Sigmoid colon (tissue), 7 donors: Measurements from ENCODE around the gene NT5C3A. TPM values are rescaled to one million over a fixed set of nuclear protein-coding genes. Genes with fewer than 3 reads are reported as not detected.

Experiments used
- DNase-seq: peaks from one replicate; pipeline ENCODE4 v3.0.0-alpha.2; 2019
- H3K27ac ChIP-seq, 4 donors: fragments of 200-600 bp; sonication (generic); one replicate each; pipeline ENCODE4 v1.5.1; 2016 to 2019; ENCODE audit warnings: mild to moderate bottlenecking in 1 of 4
- H3K27me3 ChIP-seq, 3 donors: fragments of 200-600 bp; sonication (generic); one replicate each; pipeline ENCODE4 v1.5.1; 2019; ENCODE audit warnings: mild to moderate bottlenecking in 1 of 3
- H3K36me3 ChIP-seq, 4 donors: fragments of 200-600 bp; sonication (generic); one replicate each; pipeline ENCODE4 v1.5.1; 2016 to 2019
- H3K4me1 ChIP-seq, 4 donors: fragments of 200-600 bp; sonication (generic); one replicate each; pipeline ENCODE4 v1.5.1; 2017 to 2019
- H3K4me3 ChIP-seq, 4 donors: fragments of 200-600 bp; sonication (generic); one replicate each; pipeline ENCODE4 v1.5.1; 2017 to 2019; ENCODE audit warnings: mild to moderate bottlenecking in 2 of 4, moderate library complexity in 1 of 4
- H3K9me3 ChIP-seq, 4 donors: fragments of 200-600 bp in 3 of 4; sonication (generic) in 3 of 4; one replicate each; pipeline versions ENCODE4 v1.5.1 to v1.6.1; 2013 to 2019
- EP300 ChIP-seq, 4 donors: sonication (generic); formaldehyde crosslinking; IDR thresholded peaks; one replicate each; pipeline ENCODE4 v1.6.1; 2017; ENCODE audit warnings: antibody characterized with exemption in 4 of 4
- POLR2A ChIP-seq, 2 donors: fragments of 450-650 bp; IDR thresholded peaks; one replicate each; pipeline ENCODE4 v1.6.1; 2016; ENCODE audit warnings: antibody characterized with exemption in 2 of 2, mild to moderate bottlenecking in 2 of 2, moderate library complexity in 2 of 2
- POLR2AphosphoS5 ChIP-seq, 4 donors: sonication (generic); formaldehyde crosslinking; IDR thresholded peaks; one replicate each; pipeline ENCODE4 v1.6.1; 2017; ENCODE audit warnings: antibody characterized with exemption in 4 of 4
- WGBS, 2 donors: extraction: QIAGEN DNeasy Blood & Tissue Kit; methylation state at CpG; one replicate each; pipeline ENCODE4 v1.1.7; 2013; 5-methylcytosine and 5-hydroxymethylcytosine counted together
- intact Hi-C: fragments of 100-400 bp; cut with DNase I; formaldehyde crosslinking; loops from one replicate; pipeline ENCODE4 v1.15.1; 2023
- polyA plus RNA-seq, 3 donors: library from polyadenylated mRNA; stranded (reverse); fragments of 200-250 nt; gene quantifications; one replicate each; pipeline ENCODE4 v1.2.3, GENCODE V29; 2013
- total RNA-seq, 4 donors: library from RNA; depleted of rRNA; stranded (reverse); fragments of >200 nt; gene quantifications; one replicate each; pipeline ENCODE4 v1.1.0, GENCODE V29; 2016
- TF ChIP-seq, protein P1 (sequence below), 4 experiments: fragments of 450-650 bp in 3 of 4; fragments of 200-600 bp in 1 of 4; IDR thresholded peaks; one replicate each; pipeline ENCODE4 v1.5.1; 2016 to 2019; ENCODE audit warnings: antibody characterized with exemption in 4 of 4, mild to moderate bottlenecking in 3 of 4, moderate library complexity in 2 of 4
- donor health status: healthy with polysubstance abuse.
- donor health status: Bipolar disorder and iron deficiency.
- donor health status: healthy.

NT5C3A gene
- total and polyA plus RNA-seq, 7 donors: 20.6 to 270 (median 29.6) TPM

GRCh38 chr7:33043501-33044400, 18.8 kb downstream of the NT5C3A start:
- no peak for TF ChIP-seq POLR2AphosphoS5 (IDR thresholded peaks at IDR 0.05)
- no peak for TF ChIP-seq EP300 (IDR thresholded peaks at IDR 0.05)
- TF ChIP-seq POLR2A (IDR thresholded peaks at IDR 0.05): no peak
- TF ChIP-seq, protein P1, sequence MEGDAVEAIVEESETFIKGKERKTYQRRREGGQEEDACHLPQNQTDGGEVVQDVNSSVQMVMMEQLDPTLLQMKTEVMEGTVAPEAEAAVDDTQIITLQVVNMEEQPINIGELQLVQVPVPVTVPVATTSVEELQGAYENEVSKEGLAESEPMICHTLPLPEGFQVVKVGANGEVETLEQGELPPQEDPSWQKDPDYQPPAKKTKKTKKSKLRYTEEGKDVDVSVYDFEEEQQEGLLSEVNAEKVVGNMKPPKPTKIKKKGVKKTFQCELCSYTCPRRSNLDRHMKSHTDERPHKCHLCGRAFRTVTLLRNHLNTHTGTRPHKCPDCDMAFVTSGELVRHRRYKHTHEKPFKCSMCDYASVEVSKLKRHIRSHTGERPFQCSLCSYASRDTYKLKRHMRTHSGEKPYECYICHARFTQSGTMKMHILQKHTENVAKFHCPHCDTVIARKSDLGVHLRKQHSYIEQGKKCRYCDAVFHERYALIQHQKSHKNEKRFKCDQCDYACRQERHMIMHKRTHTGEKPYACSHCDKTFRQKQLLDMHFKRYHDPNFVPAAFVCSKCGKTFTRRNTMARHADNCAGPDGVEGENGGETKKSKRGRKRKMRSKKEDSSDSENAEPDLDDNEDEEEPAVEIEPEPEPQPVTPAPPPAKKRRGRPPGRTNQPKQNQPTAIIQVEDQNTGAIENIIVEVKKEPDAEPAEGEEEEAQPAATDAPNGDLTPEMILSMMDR (IDR thresholded peaks at IDR 0.05): no peak
- WGBS, 2 donors: 23 to 71% methylated on average over 6 of the region's 6 CpGs
- intact Hi-C loops: loop anchor here (5.0 kb wide), 1 partner anchor 151 kb away; the partner anchor contains the start of gene KBTBD2
- Histone ChIP-seq H3K27me3 (no peaks in the 10 kb centered on the region), H3K4me1 (peaks cover 0 to 75% (median 50%) of the 10 kb centered on the region in 4 donors), H3K36me3 (no peaks in the 10 kb centered on the region), H3K9me3 (no peaks in the 10 kb centered on the region), H3K27ac (peak overlapping the region; percentile 27 to 60 (median 39)), H3K4me3 (no peak overlapping the region)
- DNase-seq: no peak

- TF ChIP-seq POLR2AphosphoS5 (IDR thresholded peaks at IDR 0.05) (no peak), EP300 (IDR thresholded peaks at IDR 0.05) (no peak), POLR2A (IDR thresholded peaks at IDR 0.05) (no peak)
- TF ChIP-seq, protein P1 (IDR thresholded peaks at IDR 0.05): no peak
- intact Hi-C loops: loop anchor here (5.0 kb wide), 1 partner anchor 150 kb away; the partner anchor contains the start of gene KBTBD2
- no peaks in the 10 kb centered on the region for H3K9me3 ChIP-seq
- 79 to 88% methylated on average over 8 of the region's 8 CpGs for WGBS, 2 donors
- DNase-seq: no peak
- no peak overlapping the region for H3K4me3 ChIP-seq
- peaks cover 0 to 77% (median 55%) of the 10 kb centered on the region in 4 donors for H3K4me1 ChIP-seq
- no peaks in the 10 kb centered on the region for H3K27me3 ChIP-seq
- no peaks in the 10 kb centered on the region for H3K36me3 ChIP-seq
- peak overlapping the region in 3 of 4 donors; percentile 68 to 77 (median 70) for H3K27ac ChIP-seq
Observed at GRCh38 chr7:33041631-33042428, 20.7 kb downstream of the NT5C3A start.

- H3K27me3 ChIP-seq: no peaks in the 10 kb centered on the region
- no peaks in the 10 kb centered on the region for H3K9me3 ChIP-seq
- no peak for DNase-seq
- H3K4me1 ChIP-seq: peaks cover 0 to 75% (median 55%) of the 10 kb centered on the region in 4 donors
- peak overlapping the region in 2 of 4 donors; percentile 6 to 49 for H3K4me3 ChIP-seq
- 13 to 25% methylated on average over 9 of the region's 9 CpGs for WGBS, 2 donors
- H3K36me3 ChIP-seq: no peaks in the 10 kb centered on the region
- no peak for TF ChIP-seq EP300 (IDR thresholded peaks at IDR 0.05)
- TF ChIP-seq POLR2AphosphoS5 (IDR thresholded peaks at IDR 0.05): peak in 3 of 4 donors; percentile 26 to 71 (median 49)
- TF ChIP-seq, protein P1 (IDR thresholded peaks at IDR 0.05): no peak
- TF ChIP-seq POLR2A (IDR thresholded peaks at IDR 0.05): no peak
- H3K27ac ChIP-seq: peak overlapping the region; percentile 68 to 77 (median 71)
- intact Hi-C loops: loop anchor here (5.0 kb wide), 1 partner anchor 149 kb away; the partner anchor contains the start of gene KBTBD2
Observed at GRCh38 chr7:33040803-33041516, 21.6 kb downstream of the NT5C3A start.

DNA sequence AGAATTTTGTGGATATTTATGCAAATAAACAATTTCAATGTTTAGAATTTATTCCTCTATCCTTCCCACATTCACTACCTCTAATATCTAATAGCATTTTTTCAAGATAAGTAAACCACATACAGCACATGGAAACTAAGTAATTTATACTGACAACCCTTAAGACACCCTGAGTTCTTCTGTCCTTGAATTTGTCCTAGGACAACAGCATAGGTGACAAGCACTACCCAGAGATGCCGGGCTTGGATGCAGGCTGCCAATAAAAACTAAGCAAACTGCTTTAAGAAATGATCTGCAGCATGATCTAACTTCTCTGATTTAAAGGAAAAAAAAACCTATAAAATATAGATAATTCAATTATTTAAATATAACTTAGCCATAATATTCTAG, 22.7 kb downstream of the NT5C3A start:
- 11 to 46% methylated on average over 1 of the region's 1 CpG for WGBS, 2 donors

More for the DNA sequence above, 22.7 kb downstream of the NT5C3A start:
- Histone ChIP-seq H3K4me1 (peaks cover 0 to 67% (median 47%) of the 10 kb centered on the region in 4 donors), H3K4me3 (peak overlapping the region; percentile 20 to 51 (median 46)), H3K9me3 (no peaks in the 10 kb centered on the region), H3K36me3 (no peaks in the 10 kb centered on the region), H3K27ac (peak overlapping the region; percentile 56 to 77 (median 71)), H3K27me3 (no peaks in the 10 kb centered on the region)
- intact Hi-C loops: loop anchor here (5.0 kb wide), 1 partner anchor 148 kb away; the partner anchor contains the start of gene KBTBD2
- DNase-seq: no peak
- TF ChIP-seq EP300 (IDR thresholded peaks at IDR 0.05) (no peak), POLR2AphosphoS5 (IDR thresholded peaks at IDR 0.05) (no peak), POLR2A (IDR thresholded peaks at IDR 0.05) (no peak)
- TF ChIP-seq, protein P1 (IDR thresholded peaks at IDR 0.05): no peak
